GM10266 (cell line): ENCODE measurements around the gene ZC3H11A.
"Not testable (repeated sequence)": the region's sequence is repeated elsewhere in the genome, so short reads cannot be mapped to it uniquely, and the experiment has no call there.

Experiments used
- DNase-seq: peaks from one replicate; pipeline ENCODE4 v3.0.0; 2012; ENCODE audit errors: extremely low spot score
- CTCF ChIP-seq: IDR thresholded peaks from 2 replicates; pipeline ENCODE4 v1.5.1; 2012; ENCODE audit warnings: mild to moderate bottlenecking, low read depth; ENCODE audit not compliant: control insufficient read depth, insufficient read depth; ENCODE audit errors: missing control alignments

Gene ZC3H11A

GRCh38 chr1:203791498-203791897 is 3.9 kb upstream of the ZC3H11A start:
- no peak for TF ChIP-seq CTCF
- DNase-seq, result no peak

- no peak for DNase-seq
- TF ChIP-seq CTCF, result no peak
Observed at GRCh38 chr1:203792486-203792885, 2.9 kb upstream of the ZC3H11A start.

GRCh38 chr1:203793561-203793960 is 1.9 kb upstream of the ZC3H11A start:
- not testable (repeated sequence) for DNase-seq

GRCh38 chr1:203794764-203795440 is 521 bp upstream of the ZC3H11A start:
- no peak for DNase-seq
- no peak for TF ChIP-seq CTCF

- no peak for TF ChIP-seq CTCF
- DNase-seq, result no peak
Observed at GRCh38 chr1:203796236-203796605, 798 bp downstream of the ZC3H11A start.

DNA sequence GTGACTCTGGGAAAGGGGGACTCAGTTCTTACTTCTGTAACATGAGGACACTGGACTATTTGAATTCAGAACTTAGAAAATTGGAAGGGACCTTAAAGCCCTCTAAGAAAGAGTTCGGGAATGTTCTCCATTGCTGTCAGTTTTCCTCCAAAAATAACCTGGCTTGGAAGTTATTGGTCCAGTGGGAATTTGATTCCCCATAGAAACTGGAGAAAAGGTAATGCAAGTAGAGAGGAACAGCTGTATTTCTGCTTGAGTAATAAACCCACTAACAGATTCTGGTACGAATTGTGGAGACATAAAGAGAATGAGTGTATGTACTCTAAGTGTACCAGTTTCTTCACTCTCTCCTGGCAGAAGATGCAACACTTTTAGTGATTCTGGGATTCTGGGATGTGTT is 1.8 kb downstream of the ZC3H11A start:
- TF ChIP-seq CTCF, result no peak
- no peak for DNase-seq

DNA sequence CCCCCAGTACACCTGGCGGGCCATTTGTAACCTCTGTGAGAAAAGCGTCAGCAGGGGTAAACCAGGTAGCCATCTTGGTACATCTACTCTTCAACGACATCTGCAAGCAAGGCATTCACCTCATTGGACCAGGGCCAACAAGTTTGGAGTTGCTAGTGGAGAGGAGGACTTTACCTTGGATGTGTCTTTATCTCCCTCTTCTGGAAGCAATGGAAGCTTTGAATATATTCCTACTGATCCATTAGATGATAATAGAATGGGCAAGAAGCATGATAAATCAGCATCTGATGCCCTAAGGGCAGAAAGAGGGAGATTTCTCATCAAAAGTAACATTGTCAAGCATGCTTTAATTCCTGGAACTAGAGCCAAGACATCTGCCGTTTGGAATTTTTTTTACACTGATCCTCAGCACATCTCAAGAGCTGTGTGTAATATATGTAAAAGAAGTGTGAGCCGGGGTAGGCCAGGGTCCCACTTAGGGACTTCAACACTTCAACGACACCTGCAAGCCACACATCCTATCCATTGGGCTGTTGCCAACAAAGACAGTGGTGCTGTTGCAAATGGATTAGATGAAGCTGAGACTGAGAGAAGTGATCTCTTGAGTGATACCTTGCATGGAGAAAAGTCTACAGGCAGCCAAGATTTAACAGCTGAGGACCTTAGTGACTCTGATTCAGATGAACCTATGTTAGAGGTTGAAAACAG is 2.7 kb downstream of the ZC3H11A start:
- no peak for DNase-seq
- TF ChIP-seq CTCF, result no peak

GRCh38 chr1:203799157-203799556 is 3.7 kb downstream of the ZC3H11A start:
- no peak for DNase-seq
- TF ChIP-seq CTCF, result no peak
